ENCODE data around the gene CDON. TPM values are rescaled to one million over a fixed set of nuclear protein-coding genes. Genes with fewer than 3 reads are reported as not detected.

CDON gene
- total RNA-seq, 3 donors from 2014 or later (not counting 1 experiment from before 2014, with no cell fraction given), result 0.25 to 0.38 TPM; not detected in 1

DNA sequence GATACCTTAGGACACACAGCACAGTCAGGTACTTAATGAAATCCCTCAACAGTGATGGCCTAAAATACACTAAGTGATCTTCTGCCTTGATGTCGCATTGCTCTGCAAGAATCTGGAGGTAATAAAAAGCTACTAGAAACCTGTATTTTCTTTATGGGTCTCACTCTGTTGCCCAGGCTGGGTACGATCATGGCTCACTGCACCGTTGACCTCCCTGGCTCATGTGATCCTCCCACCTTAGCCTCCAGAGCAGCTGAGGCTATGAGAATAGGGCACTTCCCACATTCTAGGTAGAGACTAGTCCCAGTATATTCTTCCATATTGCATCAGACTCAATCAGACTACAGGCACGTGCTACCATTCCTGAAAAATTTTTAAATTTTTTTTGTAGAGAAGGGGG is 95.2 kb downstream of the CDON start:
- no peak overlapping the region for H3K4me3 Mint-ChIP-seq

GRCh38 chr11:125960771-125961170 is 101.9 kb downstream of the CDON start:
- no peak overlapping the region for H3K4me3 ChIP-seq (ENCODE audit: low read length)
- H3K27ac Mint-ChIP-seq, result no peak overlapping the region
- no peak for TF ChIP-seq CTCF (IDR thresholded peaks at IDR 0.05)
- peaks cover 0 to 6% of the 10 kb centered on the region in 2 donors for H3K9me3 Mint-ChIP-seq
- H3K36me3 ChIP-seq (ENCODE audit: control insufficient read depth, insufficient read depth, low read length), result no peaks in the 10 kb centered on the region
- intact Hi-C loops (cut with micrococcal nuclease), result no loop called here
- no peaks in the 10 kb centered on the region for H3K4me1 ChIP-seq (ENCODE audit: control insufficient read depth, insufficient read depth, low read length)
- H3K36me3 Mint-ChIP-seq, result peaks cover 8% of the 10 kb centered on the region
- no peak for ATAC-seq
- H3K27me3 Mint-ChIP-seq (ENCODE audit: low read depth in 2 of 2), result peaks cover 9 to 23% of the 10 kb centered on the region in 2 donors
- H3K27me3 ChIP-seq (ENCODE audit: control insufficient read depth, insufficient read depth, low read length), result no peaks in the 10 kb centered on the region
- H3K4me1 Mint-ChIP-seq, result no peaks in the 10 kb centered on the region
- DNase-seq, result no peak
- whole genome bisulfite sequencing (ENCODE audit: insufficient coverage), result 87% methylated on average over 5 of the region's 6 CpGs
- H3K27ac ChIP-seq (ENCODE audit: low read length), result no peak overlapping the region
- no peak overlapping the region for H3K4me3 Mint-ChIP-seq
- no peaks in the 10 kb centered on the region for H3K9me3 ChIP-seq (ENCODE audit: control insufficient read depth, insufficient read depth, low read length)

More for the DNA sequence above, 95.2 kb downstream of the CDON start:
- no peak for DNase-seq
- Mint-ChIP-seq H3K9me3 (peaks cover 0 to 5% of the 10 kb centered on the region in 2 donors), H3K4me1 (no peaks in the 10 kb centered on the region), H3K27me3 (ENCODE audit: low read depth in 2 of 2) (peaks cover 11 to 29% of the 10 kb centered on the region in 2 donors), H3K36me3 (peaks cover 7% of the 10 kb centered on the region), H3K27ac (no peak overlapping the region)
- WGBS (ENCODE audit: insufficient coverage), result 88% methylated on average over 3 of the region's 4 CpGs
- no peak for ATAC-seq
- no peak overlapping the region for H3K4me3 ChIP-seq (ENCODE audit: low read length)
- no peak for TF ChIP-seq CTCF (IDR thresholded peaks at IDR 0.05)
- H3K27ac ChIP-seq (ENCODE audit: low read length), result no peak overlapping the region
- H3K36me3 ChIP-seq (ENCODE audit: control insufficient read depth, insufficient read depth, low read length), result no peaks in the 10 kb centered on the region
- intact Hi-C loops (cut with micrococcal nuclease), result no loop called here
- no peaks in the 10 kb centered on the region for H3K9me3 ChIP-seq (ENCODE audit: control insufficient read depth, insufficient read depth, low read length)
- no peaks in the 10 kb centered on the region for H3K27me3 ChIP-seq (ENCODE audit: control insufficient read depth, insufficient read depth, low read length)
- H3K4me1 ChIP-seq (ENCODE audit: control insufficient read depth, insufficient read depth, low read length), result no peaks in the 10 kb centered on the region

DNA sequence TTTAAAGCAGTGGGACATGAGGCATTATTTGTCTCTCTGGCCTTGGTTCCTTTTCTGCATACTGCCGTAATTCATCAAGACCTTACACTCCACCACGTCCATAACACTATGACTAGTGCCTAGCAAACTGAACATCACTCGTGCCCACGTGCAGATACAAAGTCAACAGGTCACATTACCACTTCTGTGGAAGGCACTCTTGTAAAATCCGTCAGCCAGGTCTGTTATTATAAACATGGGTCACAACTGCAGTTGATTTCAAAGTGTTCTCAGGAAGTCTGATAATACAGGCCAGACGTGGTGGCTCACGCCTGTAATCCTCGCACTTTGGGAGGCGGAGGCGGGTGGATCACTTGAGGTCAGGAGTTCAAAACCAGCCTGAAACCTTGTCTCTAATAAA is 102.7 kb downstream of the CDON start:
- Mint-ChIP-seq H3K27ac (no peak overlapping the region), H3K36me3 (peaks cover 8% of the 10 kb centered on the region), H3K4me1 (no peaks in the 10 kb centered on the region), H3K27me3 (ENCODE audit: low read depth in 2 of 2) (peaks cover 6 to 18% of the 10 kb centered on the region in 2 donors), H3K4me3 (no peak overlapping the region), H3K9me3 (peaks cover 0 to 6% of the 10 kb centered on the region in 2 donors)
- Histone ChIP-seq H3K9me3 (ENCODE audit: control insufficient read depth, insufficient read depth, low read length) (no peaks in the 10 kb centered on the region), H3K4me1 (ENCODE audit: control insufficient read depth, insufficient read depth, low read length) (no peaks in the 10 kb centered on the region), H3K27ac (ENCODE audit: low read length) (no peak overlapping the region), H3K4me3 (ENCODE audit: low read length) (no peak overlapping the region), H3K27me3 (ENCODE audit: control insufficient read depth, insufficient read depth, low read length) (no peaks in the 10 kb centered on the region), H3K36me3 (ENCODE audit: control insufficient read depth, insufficient read depth, low read length) (no peaks in the 10 kb centered on the region)
- no peak for DNase-seq
- TF ChIP-seq CTCF (IDR thresholded peaks at IDR 0.05), result no peak
- ATAC-seq, result no peak
- 86% methylated on average over 10 of the region's 10 CpGs for WGBS (ENCODE audit: insufficient coverage)
- intact Hi-C loops (cut with micrococcal nuclease), result no loop called here

- no peaks in the 10 kb centered on the region for H3K27me3 ChIP-seq (ENCODE audit: control insufficient read depth, insufficient read depth, low read length)
- no peaks in the 10 kb centered on the region for H3K9me3 ChIP-seq (ENCODE audit: control insufficient read depth, insufficient read depth, low read length)
- no peak for ATAC-seq
- Mint-ChIP-seq H3K27me3 (ENCODE audit: low read depth in 2 of 2) (peaks cover 6 to 17% of the 10 kb centered on the region in 2 donors), H3K27ac (no peak overlapping the region), H3K9me3 (peaks cover 0 to 6% of the 10 kb centered on the region in 2 donors), H3K4me3 (no peak overlapping the region), H3K36me3 (peaks cover 8% of the 10 kb centered on the region), H3K4me1 (no peaks in the 10 kb centered on the region)
- intact Hi-C loops (cut with micrococcal nuclease), result no loop called here
- TF ChIP-seq CTCF (IDR thresholded peaks at IDR 0.05), result no peak
- no peak overlapping the region for H3K27ac ChIP-seq (ENCODE audit: low read length)
- no peaks in the 10 kb centered on the region for H3K4me1 ChIP-seq (ENCODE audit: control insufficient read depth, insufficient read depth, low read length)
- no peak overlapping the region for H3K4me3 ChIP-seq (ENCODE audit: low read length)
- no peak for DNase-seq
- WGBS (ENCODE audit: insufficient coverage), result 89% methylated on average over 5 of the region's 6 CpGs
- no peaks in the 10 kb centered on the region for H3K36me3 ChIP-seq (ENCODE audit: control insufficient read depth, insufficient read depth, low read length)
Measured at GRCh38 chr11:125959511-125959910, 103.2 kb downstream of the CDON start.

All from natural killer cell (primary cell).